GM19328 (cell line): ENCODE measurements around the gene SUMO3.
A peak's percentile ranks its signal among the peaks of the same experiment; 100 is the strongest.

Experiments
- ATAC-seq: cut with Tn5 transposase; IDR thresholded peaks from one replicate; pipeline ENCODE4 v1.9.1; 2021; ENCODE audit warnings: mild to moderate bottlenecking, moderate library complexity; ENCODE audit not compliant: unreplicated experiment

SUMO3 gene

DNA sequence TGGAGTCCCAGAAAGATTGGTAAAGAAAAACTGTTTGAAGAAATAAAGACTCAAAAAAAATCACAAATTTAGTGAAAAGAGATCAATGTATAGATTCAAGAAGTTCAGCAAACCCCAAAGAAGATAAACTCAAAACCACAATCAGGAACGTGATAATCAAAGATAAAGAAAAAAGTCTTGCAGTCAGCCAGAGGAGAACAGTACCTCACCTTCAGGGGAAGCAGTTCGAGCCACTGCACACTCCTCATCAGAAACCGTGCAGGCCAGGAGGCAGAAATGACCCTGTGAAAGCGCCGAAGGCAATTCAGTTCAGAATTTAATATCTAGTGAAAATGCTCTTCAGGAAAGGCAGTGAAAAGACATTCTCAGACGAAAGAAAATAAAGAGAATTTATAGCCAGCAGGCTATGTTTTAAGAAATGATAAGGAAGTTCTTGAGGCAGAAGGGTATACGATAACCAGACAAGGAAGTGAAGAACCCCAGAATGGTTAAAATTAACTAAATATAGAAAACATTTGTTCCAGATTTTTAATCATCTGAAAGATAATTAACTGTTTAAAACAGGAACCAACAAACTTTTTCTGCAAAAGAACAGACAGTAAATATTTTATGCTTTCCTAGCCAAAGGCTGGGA, 13.5 kb upstream of the SUMO3 start:
- ATAC-seq: no peak

GRCh38 chr21:44829507-44830092, 11.7 kb upstream of the SUMO3 start:
- no peak for ATAC-seq

GRCh38 chr21:44828362-44829056, 10.6 kb upstream of the SUMO3 start:
- ATAC-seq: no peak

- no peak for ATAC-seq
Measured at GRCh38 chr21:44823179-44823660, 5.4 kb upstream of the SUMO3 start.

DNA sequence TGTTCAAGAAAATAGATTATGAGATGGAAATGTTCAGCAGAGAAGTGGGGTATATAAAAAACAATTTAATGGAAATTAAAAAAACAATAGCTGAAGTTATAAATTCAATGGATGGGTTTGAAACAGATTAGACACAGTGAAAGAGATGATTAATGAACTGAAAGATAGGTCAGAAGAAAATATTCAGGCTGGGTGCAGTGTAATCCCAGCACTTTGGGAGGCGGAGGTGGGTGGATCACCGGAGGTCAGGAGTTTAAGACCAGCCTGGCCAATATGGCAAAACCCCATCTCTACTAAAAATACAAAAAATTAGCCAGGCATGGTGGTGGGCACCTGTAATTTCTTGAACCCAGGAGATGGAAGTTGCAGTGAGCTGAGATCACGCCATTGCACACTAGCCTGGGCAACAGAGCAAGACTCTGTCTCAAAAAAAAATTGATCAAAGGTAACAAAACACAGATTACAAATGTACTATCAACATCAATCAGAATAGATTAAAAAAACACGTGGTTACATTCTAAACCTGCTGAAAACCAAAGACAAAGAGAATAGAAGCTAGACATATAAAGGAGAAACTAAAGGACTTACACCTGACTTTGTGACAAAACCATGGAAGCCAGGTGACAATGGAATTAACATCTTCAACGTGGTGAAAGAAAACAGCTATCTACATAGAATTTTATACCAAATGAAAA, 4.8 kb upstream of the SUMO3 start:
- no peak for ATAC-seq

DNA sequence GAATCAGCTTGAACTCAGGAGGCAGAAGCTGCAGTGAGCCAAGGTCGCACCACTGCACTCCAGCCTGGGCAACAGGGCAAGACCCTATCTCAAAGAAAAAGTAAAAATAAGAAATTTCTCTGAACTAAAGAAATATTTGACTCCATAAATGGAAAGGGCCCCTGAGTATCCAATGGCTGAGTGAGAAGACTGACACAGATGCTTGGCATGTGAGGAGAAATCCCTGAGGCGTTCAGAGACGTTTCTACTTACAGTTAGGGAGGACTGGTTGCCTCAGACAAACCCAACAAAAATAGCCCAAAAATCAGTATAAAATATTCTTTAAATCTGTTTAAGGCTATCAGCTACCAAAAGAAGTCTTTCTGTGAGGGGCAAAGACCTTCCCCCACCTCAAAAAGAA, 3.0 kb upstream of the SUMO3 start:
- no peak for ATAC-seq

DNA sequence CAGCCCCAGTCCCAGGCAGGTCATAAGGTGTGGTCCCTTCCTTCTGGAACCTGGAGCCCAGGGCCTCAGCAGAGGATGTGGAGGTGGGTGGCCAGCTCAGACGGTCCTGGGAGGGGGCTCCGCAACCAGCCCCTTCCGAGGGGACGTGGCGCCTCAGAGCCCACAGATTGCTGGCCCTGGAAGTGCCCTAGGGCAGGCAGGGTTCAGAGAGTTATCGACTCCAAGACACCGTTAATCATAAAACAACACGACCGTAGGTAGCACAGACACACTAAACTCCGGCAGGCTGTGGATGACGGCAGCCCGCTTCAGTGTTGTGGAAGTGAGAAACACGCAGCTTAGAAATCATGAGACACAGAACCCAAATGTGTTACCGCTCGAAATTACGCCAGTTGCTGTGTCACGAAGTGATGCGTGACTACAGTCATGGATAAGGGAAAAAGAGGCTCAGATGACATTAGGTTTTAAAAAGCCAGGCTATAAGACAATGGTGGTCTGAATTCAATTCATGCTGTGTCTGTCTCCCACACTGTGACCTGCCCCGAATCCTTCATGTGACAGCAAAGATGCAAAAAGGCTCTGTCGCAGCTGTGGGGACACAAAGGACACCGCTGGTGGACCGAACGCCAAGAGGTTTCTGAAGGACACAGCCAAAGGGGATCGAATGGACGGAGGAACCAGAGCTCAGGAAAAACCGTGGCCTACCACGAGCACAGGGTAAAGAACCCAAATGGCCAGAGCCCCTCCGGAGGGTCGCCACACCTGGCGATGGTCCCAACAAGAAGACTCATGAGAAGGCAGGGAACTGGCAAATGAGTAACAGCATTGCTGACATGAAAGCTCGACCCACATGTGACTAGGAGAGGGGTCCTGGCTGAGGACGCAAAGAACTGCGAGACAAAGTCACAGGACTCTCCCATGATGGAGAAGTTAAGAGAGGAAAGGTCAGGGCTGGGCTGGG, 1.7 kb upstream of the SUMO3 start:
- ATAC-seq: no peak

- ATAC-seq: no peak
Measured at GRCh38 chr21:44818640-44819011, 764 bp upstream of the SUMO3 start.

DNA sequence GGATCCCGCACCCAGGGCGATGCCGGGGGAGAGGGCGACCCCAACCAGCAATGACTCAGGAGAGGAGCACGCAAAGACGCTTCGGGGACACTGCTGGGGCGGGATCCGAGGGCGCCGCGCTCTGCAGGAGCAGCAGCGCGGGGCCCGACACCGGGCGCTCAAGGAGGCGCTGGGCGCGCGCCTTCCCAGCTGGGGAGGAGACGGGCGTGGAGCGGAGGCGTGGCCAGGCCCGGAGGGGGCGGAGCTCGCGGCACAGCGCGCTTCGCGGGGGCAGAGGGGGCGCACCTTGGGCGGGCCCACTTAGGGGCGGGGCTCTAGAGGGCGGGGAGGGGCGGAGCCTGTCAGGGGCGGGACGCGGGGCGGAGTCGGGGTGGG, 369 bp downstream of the SUMO3 start:
- ATAC-seq: peak; percentile 70

- no peak for ATAC-seq
Measured at GRCh38 chr21:44816761-44817505, 929 bp downstream of the SUMO3 start.

DNA sequence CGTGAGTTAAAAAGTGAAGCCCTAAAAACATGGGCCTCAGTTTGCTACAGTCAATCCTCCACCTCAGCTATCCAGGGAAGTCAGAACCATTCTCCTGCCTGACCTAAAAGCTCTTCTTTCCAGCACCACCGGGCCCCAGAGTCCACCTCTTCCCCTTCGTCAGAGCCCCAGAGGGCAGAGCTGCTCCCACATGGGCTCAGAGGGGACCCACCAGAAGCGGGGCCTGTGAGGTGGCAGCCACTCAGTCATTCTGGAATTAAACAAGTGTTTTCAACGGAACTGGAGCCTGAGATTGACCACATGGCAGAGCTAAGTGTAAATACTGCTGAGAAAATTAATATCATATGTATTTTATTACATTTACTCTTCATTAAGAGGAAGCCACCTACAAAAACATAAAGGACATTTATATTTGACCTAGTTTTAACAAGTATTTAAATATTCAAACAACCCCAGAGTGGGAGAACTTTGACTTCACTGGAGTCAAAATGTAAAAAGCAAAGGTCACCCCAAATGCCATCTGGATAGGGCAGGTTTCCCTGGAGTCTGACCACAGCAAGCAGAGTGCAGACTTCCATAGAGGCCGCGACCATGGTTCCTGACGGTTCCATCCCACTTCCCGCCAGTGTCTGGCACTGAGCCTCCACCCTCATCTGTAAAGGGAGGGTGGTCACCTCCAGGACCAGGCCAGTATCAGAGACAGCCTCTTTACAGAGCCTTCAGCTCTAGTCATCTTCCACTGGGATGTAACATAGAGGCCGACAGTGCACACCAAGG, 1.8 kb downstream of the SUMO3 start:
- ATAC-seq: no peak

GRCh38 chr21:44815225-44815624, 2.6 kb downstream of the SUMO3 start:
- ATAC-seq: no peak

DNA sequence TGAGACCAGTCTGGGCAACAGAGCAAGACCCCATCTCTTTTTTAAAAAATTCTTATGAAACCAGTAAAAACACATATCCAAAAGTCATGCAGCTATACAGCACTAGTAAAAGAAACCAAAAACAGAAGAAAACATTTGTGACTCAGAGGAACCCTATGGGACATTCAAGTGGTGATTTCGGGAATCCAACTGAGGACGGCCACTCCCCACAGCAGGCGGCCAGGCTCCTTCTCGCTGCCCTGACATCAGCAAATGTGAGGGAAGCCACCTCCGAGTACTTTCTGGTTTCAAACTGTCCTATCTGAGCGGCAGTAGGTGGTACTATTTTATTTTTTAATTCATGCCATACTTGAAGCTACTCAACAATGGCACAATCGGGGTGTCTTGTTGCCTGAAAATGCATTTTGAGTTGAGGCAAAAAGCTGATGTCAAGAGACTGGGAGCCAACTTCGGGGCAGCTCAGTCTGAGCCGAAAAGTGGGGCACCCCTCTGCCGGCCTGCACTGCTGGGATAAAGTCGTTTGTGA, 3.3 kb downstream of the SUMO3 start:
- no peak for ATAC-seq

- ATAC-seq: no peak
Measured at GRCh38 chr21:44813727-44814126, 4.1 kb downstream of the SUMO3 start.

GRCh38 chr21:44813149-44813548, 4.7 kb downstream of the SUMO3 start:
- no peak for ATAC-seq

DNA sequence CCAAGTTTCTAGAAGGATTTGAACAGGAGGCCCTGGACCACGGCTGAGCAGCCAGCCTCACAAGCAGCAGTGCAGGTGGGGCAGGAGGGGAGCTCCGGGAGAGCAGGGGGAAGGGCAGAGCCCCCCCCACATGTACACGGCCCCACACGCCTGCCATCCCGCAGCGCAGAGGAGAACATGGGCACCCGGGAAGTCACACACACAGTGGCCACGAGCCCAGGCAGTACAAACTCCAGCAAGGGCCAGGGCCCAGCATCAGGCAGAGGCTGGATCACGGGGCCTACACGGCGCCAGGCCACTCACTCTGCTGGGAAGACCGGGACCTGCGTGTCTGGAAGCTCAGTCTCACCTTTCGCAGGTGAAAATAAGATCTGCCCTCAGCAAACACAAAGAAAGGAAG, 5.2 kb downstream of the SUMO3 start:
- ATAC-seq: no peak

DNA sequence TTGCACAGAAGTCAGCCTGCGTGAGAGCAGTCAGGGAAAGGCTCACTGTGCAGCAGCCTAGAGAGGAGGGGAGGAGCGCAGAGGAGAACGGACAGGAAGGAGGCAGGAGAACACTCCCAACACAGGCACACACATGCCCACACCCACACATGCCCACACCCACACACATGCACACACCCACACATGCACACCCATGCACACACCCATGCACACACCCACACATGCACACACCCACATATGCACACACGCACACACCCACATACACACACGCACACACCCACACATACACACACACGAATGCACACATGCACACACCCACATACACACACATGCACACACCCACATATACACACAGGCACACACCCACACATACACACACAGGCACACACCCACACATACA, 7.1 kb downstream of the SUMO3 start:
- no peak for ATAC-seq

GRCh38 chr21:44805859-44806258, 12.0 kb downstream of the SUMO3 start:
- ATAC-seq: no peak

DNA sequence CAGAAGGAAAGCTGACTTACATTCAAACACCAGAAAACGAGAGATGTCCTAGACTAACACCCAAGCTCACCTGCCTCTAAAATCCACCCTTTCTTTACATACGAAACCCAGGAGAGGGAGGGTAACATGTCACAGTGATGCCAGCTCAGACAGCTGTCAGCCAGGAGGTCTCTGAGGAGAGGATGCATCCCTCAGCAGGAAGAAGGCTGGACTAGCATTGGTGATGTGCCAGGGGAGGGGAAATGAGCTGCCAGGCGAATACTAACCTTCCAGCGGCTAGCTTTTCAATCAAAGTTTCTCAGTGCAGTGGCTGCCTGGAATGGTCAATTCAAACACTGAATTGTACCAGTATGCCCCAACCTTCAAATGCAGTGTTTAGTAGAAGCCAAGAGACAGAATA, 12.6 kb downstream of the SUMO3 start:
- no peak for ATAC-seq
